Measurements from ENCODE around the gene MSTO1.
"Not testable (repeated sequence)": the region's sequence is repeated elsewhere in the genome, so short reads cannot be mapped to it uniquely, and the experiment has no call there.

DNA sequence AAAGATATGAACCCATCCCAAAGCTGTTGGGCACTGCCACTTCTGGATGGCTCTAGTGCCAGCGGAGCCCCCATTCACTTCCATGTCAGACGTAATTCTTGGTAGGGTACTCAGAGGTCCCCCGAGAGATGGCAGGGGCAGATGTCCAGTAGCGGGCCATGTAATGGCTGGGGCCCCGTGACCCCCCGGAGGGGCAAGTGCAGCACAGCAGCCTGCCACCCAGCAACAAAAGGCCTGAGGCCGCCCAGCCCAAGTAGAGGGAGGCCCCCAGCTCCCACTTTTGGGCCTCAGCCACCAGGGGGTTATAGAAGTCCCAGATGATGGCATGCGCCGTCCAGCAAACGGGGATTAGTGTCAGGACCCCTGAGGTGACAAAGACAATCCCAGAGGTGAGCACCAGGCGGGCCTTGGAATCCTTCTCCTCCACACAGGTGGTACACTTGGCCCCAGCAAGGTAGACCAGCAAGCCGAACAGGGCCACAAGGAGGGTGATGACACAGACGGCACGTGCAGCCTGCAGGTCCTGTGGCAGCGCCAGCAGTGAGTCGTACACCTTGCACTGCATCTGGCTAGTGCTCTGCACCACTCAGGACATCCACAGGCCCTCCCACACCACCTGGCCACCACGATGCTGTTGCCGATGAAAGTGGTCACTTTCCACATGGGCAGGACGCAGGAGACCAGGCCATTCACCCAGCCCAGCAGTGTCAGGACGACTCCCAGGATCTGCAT, 19.3 kb upstream of the MSTO1 start:
- not testable (repeated sequence) for TF ChIP-seq CREB1 (CRISPR knock-in tag; IDR thresholded peaks at IDR 0.05); ZMAT4 (CRISPR knock-in tag; IDR thresholded peaks at IDR 0.05); CTCF (IDR thresholded peaks at IDR 0.05); FOXK1 (CRISPR knock-in tag; IDR thresholded peaks at IDR 0.05)

Data from WTC11 (cell line).